Left ventricle myocardium inferior (tissue), 1 donor: ENCODE data around the gene PLEKHG7. TPM values are rescaled to one million over a fixed set of nuclear protein-coding genes. Genes with fewer than 3 reads are reported as not detected.

Source experiments
- DNase-seq: peaks from one replicate; pipeline ENCODE4 v3.0.0-alpha.2; 2020
- H3K27ac ChIP-seq: fragments of 200-600 bp; replicated peaks from 2 replicates; pipeline ENCODE4 v1.8.0; 2021
- H3K27me3 ChIP-seq: fragments of 200-600 bp; 2 replicates; pipeline ENCODE4 v1.8.0; 2021; ENCODE audit warnings: low read depth
- H3K36me3 ChIP-seq: fragments of 200-600 bp; 2 replicates; pipeline ENCODE4 v1.8.0; 2021
- H3K4me1 ChIP-seq: fragments of 200-600 bp; 2 replicates; pipeline ENCODE4 v1.8.0; 2021
- H3K4me3 ChIP-seq: fragments of 200-600 bp; 2 replicates; pipeline ENCODE4 v1.8.0; 2021; ENCODE audit warnings: mild to moderate bottlenecking, moderate library complexity
- H3K9me3 ChIP-seq: fragments of 200-600 bp; replicated peaks from 2 replicates; pipeline ENCODE4 v1.8.0; 2021
- intact Hi-C: fragments of 100-400 bp; cut with micrococcal nuclease; formaldehyde crosslinking; loops from one replicate; pipeline ENCODE4 v1.11.0; 2022
- total RNA-seq: library from RNA; stranded (reverse); fragmentation: NEBNext Ultra II Directional; extraction: Animal tissue kit (Norgen Biotek cat#: 25700); gene quantifications from one replicate; pipeline ENCODE4 v1.2.1, GENCODE V29; 2021
- TF ChIP-seq, protein P1 (sequence below): fragments of 200-600 bp; IDR thresholded peaks from 2 replicates; pipeline ENCODE4 v1.8.0; 2021; ENCODE audit warnings: antibody characterized with exemption, mild to moderate bottlenecking, borderline replicate concordance
- donor health status: DM: no; HTN: yes; CAD: no; lungs with severe emphysema.

Gene PLEKHG7
- total RNA-seq, 1 donor from 2014 or later: not detected

DNA sequence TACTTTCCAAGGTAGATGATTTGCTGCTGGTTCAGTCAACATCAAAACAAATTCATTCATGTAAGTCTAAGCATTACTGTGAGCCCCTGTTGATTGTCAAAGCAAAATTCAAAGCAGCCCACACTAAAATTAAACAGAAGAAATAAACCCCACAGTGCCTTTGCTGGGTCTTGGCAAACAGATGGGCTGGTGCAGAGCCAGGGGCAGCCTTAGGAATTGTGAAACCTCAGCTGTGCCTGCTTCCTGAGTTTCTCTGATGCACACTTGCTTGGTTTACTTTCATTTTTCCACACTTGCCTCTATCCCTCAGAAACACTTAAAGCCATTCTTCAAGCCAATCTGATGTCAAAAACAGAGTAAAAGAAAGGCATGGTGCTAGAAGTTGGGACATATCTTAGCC lies 6.6 kb upstream of the PLEKHG7 start:
- TF ChIP-seq, protein P1, sequence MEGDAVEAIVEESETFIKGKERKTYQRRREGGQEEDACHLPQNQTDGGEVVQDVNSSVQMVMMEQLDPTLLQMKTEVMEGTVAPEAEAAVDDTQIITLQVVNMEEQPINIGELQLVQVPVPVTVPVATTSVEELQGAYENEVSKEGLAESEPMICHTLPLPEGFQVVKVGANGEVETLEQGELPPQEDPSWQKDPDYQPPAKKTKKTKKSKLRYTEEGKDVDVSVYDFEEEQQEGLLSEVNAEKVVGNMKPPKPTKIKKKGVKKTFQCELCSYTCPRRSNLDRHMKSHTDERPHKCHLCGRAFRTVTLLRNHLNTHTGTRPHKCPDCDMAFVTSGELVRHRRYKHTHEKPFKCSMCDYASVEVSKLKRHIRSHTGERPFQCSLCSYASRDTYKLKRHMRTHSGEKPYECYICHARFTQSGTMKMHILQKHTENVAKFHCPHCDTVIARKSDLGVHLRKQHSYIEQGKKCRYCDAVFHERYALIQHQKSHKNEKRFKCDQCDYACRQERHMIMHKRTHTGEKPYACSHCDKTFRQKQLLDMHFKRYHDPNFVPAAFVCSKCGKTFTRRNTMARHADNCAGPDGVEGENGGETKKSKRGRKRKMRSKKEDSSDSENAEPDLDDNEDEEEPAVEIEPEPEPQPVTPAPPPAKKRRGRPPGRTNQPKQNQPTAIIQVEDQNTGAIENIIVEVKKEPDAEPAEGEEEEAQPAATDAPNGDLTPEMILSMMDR: no peak
- H3K4me3 ChIP-seq: no peak overlapping the region
- intact Hi-C loops: no loop called here
- H3K4me1 ChIP-seq: no peaks in the 10 kb centered on the region
- H3K27ac ChIP-seq: no peak overlapping the region
- no peaks in the 10 kb centered on the region for H3K27me3 ChIP-seq
- H3K9me3 ChIP-seq: peaks cover 14% of the 10 kb centered on the region
- H3K36me3 ChIP-seq: no peaks in the 10 kb centered on the region
- peak; percentile 43 for DNase-seq

GRCh38 chr12:92698474-92698873 lies 4.3 kb upstream of the PLEKHG7 start:
- peaks cover 14% of the 10 kb centered on the region for H3K9me3 ChIP-seq
- H3K27me3 ChIP-seq: no peaks in the 10 kb centered on the region
- no peaks in the 10 kb centered on the region for H3K36me3 ChIP-seq
- TF ChIP-seq, protein P1: no peak
- no peak for DNase-seq
- H3K4me1 ChIP-seq: no peaks in the 10 kb centered on the region
- intact Hi-C loops: no loop called here
- H3K4me3 ChIP-seq: no peak overlapping the region
- no peak overlapping the region for H3K27ac ChIP-seq

GRCh38 chr12:92701441-92701840 lies 1.3 kb upstream of the PLEKHG7 start:
- no peaks in the 10 kb centered on the region for H3K27me3 ChIP-seq

DNA sequence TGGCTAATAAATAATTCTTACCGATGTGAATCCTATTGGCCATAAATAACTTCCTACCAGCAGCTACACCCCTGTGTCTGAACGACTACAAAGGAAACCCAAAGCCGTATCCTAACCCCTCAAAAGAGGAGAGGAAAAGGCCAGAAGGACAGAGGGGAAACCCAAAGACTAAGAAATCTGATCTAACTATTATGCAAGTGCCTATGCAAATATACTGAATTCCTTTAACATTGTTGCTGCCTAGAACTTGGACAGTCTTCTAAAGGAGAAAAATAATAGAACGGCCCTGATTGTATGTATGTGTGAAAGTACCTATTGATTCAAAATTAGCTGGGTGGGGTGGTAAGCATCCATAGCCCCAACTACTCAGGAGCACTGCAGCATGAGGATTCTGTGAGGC lies 997 bp downstream of the PLEKHG7 start:
- TF ChIP-seq, protein P1: no peak
- Histone ChIP-seq H3K9me3 (no peaks in the 10 kb centered on the region), H3K4me1 (no peaks in the 10 kb centered on the region), H3K27me3 (no peaks in the 10 kb centered on the region), H3K4me3 (no peak overlapping the region), H3K36me3 (no peaks in the 10 kb centered on the region), H3K27ac (no peak overlapping the region)
- intact Hi-C loops: no loop called here
- DNase-seq: no peak

More at GRCh38 chr12:92701441-92701840, 1.3 kb upstream of the PLEKHG7 start:
- H3K27ac ChIP-seq: no peak overlapping the region
- intact Hi-C loops: no loop called here
- TF ChIP-seq, protein P1: no peak
- H3K9me3 ChIP-seq: peaks cover 14% of the 10 kb centered on the region
- no peaks in the 10 kb centered on the region for H3K4me1 ChIP-seq
- H3K36me3 ChIP-seq: no peaks in the 10 kb centered on the region
- H3K4me3 ChIP-seq: no peak overlapping the region
- no peak for DNase-seq

DNA sequence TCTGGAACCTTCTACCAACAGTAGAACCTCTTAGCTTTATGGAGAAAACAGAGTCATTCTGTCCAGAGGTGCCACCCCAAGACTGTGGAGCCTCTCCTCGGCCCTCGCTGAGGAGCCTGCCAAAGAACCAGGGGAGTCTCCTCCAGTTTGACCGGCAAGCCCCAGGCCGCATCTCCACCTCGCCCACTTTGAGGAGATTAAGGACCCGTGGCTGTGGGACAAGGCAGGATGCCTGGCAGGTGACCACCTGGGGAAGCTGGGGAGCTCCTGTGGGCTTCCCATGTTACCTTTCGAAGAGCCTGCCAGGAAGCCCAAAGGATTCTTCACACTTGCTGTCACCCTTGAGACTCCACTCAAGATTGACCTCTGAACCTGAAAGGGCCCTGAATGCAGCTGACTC lies 3.8 kb downstream of the PLEKHG7 start:
- intact Hi-C loops: no loop called here
- H3K4me3 ChIP-seq: no peak overlapping the region
- H3K9me3 ChIP-seq: no peaks in the 10 kb centered on the region
- H3K36me3 ChIP-seq: no peaks in the 10 kb centered on the region
- H3K27me3 ChIP-seq: no peaks in the 10 kb centered on the region
- H3K27ac ChIP-seq: no peak overlapping the region
- DNase-seq: no peak
- TF ChIP-seq, protein P1: no peak
- H3K4me1 ChIP-seq: no peaks in the 10 kb centered on the region

GRCh38 chr12:92707926-92708325 lies 5.1 kb downstream of the PLEKHG7 start:
- Histone ChIP-seq H3K27me3 (no peaks in the 10 kb centered on the region), H3K4me3 (no peak overlapping the region), H3K9me3 (peaks cover 2% of the 10 kb centered on the region), H3K4me1 (no peaks in the 10 kb centered on the region), H3K27ac (no peak overlapping the region), H3K36me3 (no peaks in the 10 kb centered on the region)
- intact Hi-C loops: no loop called here
- no peak for DNase-seq
- TF ChIP-seq, protein P1: no peak
